ENCODE results near the gene KRR1.

KRR1 gene

DNA sequence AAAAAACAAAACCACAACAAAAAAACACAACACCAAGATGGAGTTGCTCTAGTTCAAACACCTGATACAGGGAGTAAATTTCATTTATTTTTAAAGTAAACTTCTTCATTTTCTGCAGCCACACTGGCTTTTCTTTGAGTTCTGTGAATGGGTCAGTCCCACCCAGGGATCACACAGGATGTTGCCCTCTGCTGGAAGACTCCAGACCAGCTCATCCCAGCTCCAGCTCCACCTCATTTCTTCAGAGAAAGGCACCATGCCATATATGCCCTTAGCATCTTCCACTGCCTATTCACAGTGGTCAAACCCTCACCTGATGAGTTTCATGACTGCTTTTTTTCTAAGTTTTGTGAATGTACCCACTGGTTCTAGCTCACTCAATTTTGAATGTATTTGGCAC is 22.9 kb downstream of the KRR1 start:
- POLR2A ChIA-PET = interaction anchor here (0.5 kb wide), 1 partner anchor 658 kb away, joined by 3 read pairs; no protein-coding TSS in a partner anchor
- Histone ChIP-seq H3K4me1 (ENCODE audit: control insufficient read depth, insufficient read depth, low read length) (no peaks in the 10 kb centered on the region), H3K4me3 (ENCODE audit: low read depth, low read length) (no peak overlapping the region), H3K27ac (ENCODE audit: extremely low read depth, low read depth, low read length) (no peak overlapping the region), H3K36me3 (ENCODE audit: control insufficient read depth in 2 of 2, insufficient read depth in 1 of 2, low read length in 2 of 2) (no peaks in the 10 kb centered on the region), H3K9me3 (ENCODE audit: control insufficient read depth, insufficient read depth, low read depth, low read length) (no peaks in the 10 kb centered on the region)
- CTCF ChIA-PET = interaction anchor here (0.5 to 0.7 kb wide), 3 partner anchors 16 to 800 kb away, joined by 3 to 5 read pairs (median 3); no protein-coding TSS in a partner anchor
- no peak for TF ChIP-seq ZNF473 (tag by site-specific recombination; IDR thresholded peaks at IDR 0.05)
- TF ChIP-seq ZNF10 (tag by site-specific recombination; IDR thresholded peaks at IDR 0.05) = peak; percentile 88

DNA sequence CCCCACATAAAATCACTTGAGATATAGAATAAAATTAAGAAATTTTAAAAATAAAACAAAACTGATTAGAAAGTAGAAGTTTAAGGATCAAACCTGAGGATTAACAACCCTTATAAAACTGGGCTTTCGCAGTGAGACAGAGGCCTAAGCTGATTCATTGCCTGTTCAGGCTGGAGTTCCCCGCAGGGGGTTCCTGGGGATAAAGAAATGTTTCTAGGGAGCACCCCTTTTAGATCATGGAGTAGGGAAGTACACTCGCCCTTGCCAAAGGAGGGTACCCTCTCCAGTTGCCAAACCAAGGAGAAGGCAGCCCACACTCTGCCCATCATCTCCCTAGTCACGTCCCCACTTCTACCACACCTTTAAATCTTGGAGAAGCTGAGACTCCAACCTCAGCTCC is 24.1 kb downstream of the KRR1 start:
- no peaks in the 10 kb centered on the region for H3K36me3 ChIP-seq (ENCODE audit: control insufficient read depth in 2 of 2, insufficient read depth in 1 of 2, low read length in 2 of 2)
- ChIA-PET CTCF (interaction anchor here (1.5 kb wide), 1 partner anchor 20 kb away, joined by 3 read pairs; no protein-coding TSS in a partner anchor), POLR2A (no interaction called here)
- H3K4me3 ChIP-seq (ENCODE audit: low read depth, low read length) = no peak overlapping the region
- no peak for TF ChIP-seq ZNF292 (tag by site-specific recombination; IDR thresholded peaks at IDR 0.05; ENCODE audit: borderline replicate concordance, low read depth)
- no peak for TF ChIP-seq ZFP69B (tag by site-specific recombination; IDR thresholded peaks at IDR 0.05)
- no peak for TF ChIP-seq ZNF561 (tag by site-specific recombination; IDR thresholded peaks at IDR 0.05; ENCODE audit: borderline replicate concordance)
- no peak for TF ChIP-seq ZNF146 (tag by site-specific recombination; IDR thresholded peaks at IDR 0.05)
- TF ChIP-seq ZNF266 (tag by site-specific recombination; IDR thresholded peaks at IDR 0.05; ENCODE audit: low read depth) = no peak
- TF ChIP-seq TCF7L2 (IDR thresholded peaks at IDR 0.05; ENCODE audit: borderline replicate concordance, low read depth, low read length) = no peak
- no peak for TF ChIP-seq ZNF747 (tag by site-specific recombination; IDR thresholded peaks at IDR 0.05)
- TF ChIP-seq, protein P1, sequence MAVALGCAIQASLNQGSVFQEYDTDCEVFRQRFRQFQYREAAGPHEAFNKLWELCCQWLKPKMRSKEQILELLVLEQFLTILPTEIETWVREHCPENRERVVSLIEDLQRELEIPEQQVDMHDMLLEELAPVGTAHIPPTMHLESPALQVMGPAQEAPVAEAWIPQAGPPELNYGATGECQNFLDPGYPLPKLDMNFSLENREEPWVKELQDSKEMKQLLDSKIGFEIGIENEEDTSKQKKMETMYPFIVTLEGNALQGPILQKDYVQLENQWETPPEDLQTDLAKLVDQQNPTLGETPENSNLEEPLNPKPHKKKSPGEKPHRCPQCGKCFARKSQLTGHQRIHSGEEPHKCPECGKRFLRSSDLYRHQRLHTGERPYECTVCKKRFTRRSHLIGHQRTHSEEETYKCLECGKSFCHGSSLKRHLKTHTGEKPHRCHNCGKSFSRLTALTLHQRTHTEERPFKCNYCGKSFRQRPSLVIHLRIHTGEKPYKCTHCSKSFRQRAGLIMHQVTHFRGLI (tag by site-specific recombination; IDR thresholded peaks at IDR 0.05) = no peak
- TF ChIP-seq BCL11B (tag by site-specific recombination; IDR thresholded peaks at IDR 0.05; ENCODE audit: low read depth) = no peak
- TF ChIP-seq, protein P2, sequence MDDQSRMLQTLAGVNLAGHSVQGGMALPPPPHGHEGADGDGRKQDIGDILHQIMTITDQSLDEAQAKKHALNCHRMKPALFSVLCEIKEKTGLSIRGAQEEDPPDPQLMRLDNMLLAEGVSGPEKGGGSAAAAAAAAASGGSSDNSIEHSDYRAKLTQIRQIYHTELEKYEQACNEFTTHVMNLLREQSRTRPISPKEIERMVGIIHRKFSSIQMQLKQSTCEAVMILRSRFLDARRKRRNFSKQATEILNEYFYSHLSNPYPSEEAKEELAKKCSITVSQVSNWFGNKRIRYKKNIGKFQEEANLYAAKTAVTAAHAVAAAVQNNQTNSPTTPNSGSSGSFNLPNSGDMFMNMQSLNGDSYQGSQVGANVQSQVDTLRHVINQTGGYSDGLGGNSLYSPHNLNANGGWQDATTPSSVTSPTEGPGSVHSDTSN (CRISPR knock-in tag; IDR thresholded peaks at IDR 0.05) = no peak
- no peak for TF ChIP-seq ZNF792 (tag by site-specific recombination; IDR thresholded peaks at IDR 0.05)
- TF ChIP-seq ZNF391 (tag by site-specific recombination; IDR thresholded peaks at IDR 0.05; ENCODE audit: borderline replicate concordance, low read depth) = no peak
- TF ChIP-seq YY2 (tag by site-specific recombination; IDR thresholded peaks at IDR 0.05) = no peak
- TF ChIP-seq, protein P3, sequence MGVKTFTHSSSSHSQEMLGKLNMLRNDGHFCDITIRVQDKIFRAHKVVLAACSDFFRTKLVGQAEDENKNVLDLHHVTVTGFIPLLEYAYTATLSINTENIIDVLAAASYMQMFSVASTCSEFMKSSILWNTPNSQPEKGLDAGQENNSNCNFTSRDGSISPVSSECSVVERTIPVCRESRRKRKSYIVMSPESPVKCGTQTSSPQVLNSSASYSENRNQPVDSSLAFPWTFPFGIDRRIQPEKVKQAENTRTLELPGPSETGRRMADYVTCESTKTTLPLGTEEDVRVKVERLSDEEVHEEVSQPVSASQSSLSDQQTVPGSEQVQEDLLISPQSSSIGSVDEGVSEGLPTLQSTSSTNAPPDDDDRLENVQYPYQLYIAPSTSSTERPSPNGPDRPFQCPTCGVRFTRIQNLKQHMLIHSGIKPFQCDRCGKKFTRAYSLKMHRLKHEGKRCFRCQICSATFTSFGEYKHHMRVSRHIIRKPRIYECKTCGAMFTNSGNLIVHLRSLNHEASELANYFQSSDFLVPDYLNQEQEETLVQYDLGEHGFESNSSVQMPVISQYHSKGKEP (tag by site-specific recombination; IDR thresholded peaks at IDR 0.05) = no peak
- TF ChIP-seq ZNF843 (tag by site-specific recombination; IDR thresholded peaks at IDR 0.05) = no peak
- TF ChIP-seq ZNF600 (tag by site-specific recombination; IDR thresholded peaks at IDR 0.05) = no peak
- no peak for TF ChIP-seq ZNF350 (tag by site-specific recombination; IDR thresholded peaks at IDR 0.05)
- 0 out of 2 replicates have a peak, but pooled peaks cover 5% of the 10 kb centered on the region for H3K4me1 ChIP-seq (ENCODE audit: control insufficient read depth, insufficient read depth, low read length)
- H3K27ac ChIP-seq (ENCODE audit: extremely low read depth, low read depth, low read length) = no peak overlapping the region
- no peaks in the 10 kb centered on the region for H3K9me3 ChIP-seq (ENCODE audit: control insufficient read depth, insufficient read depth, low read depth, low read length)
